BLaER1 treated with 17β-estradiol and CSF1 and Interleukin-3, amounts not matched to agents 10 nM and 100 nM (cell line): ENCODE data around the gene SLC66A1.
A peak's percentile ranks its signal among the peaks of the same experiment; 100 is the strongest.

Experiments used
- H3K27ac ChIP-seq, 11 experiments: shearing (Covaris generic); formaldehyde crosslinking; 2 replicates each; pipeline ENCODE4 v1.8.1; 2022
- H3K27me3 ChIP-seq, 11 experiments: shearing (Covaris generic); formaldehyde crosslinking; 2 replicates each; pipeline ENCODE4 v1.8.1; 2022
- H3K36me3 ChIP-seq, 11 experiments: shearing (Covaris generic); formaldehyde crosslinking; 2 replicates each; pipeline ENCODE4 v1.8.1; 2022
- H3K4me1 ChIP-seq, 10 experiments: shearing (Covaris generic); formaldehyde crosslinking; 2 replicates each; pipeline ENCODE4 v1.8.1; 2022
- H3K4me2 ChIP-seq, 11 experiments: shearing (Covaris generic); formaldehyde crosslinking; 2 replicates each; pipeline ENCODE4 v1.8.1; 2022
- H3K4me3 ChIP-seq, 10 experiments: shearing (Covaris generic); formaldehyde crosslinking; 2 replicates each; pipeline ENCODE4 v1.8.1; 2022
- H3K9ac ChIP-seq, 11 experiments: shearing (Covaris generic); formaldehyde crosslinking; 2 replicates each; pipeline ENCODE4 v1.8.1; 2022
- H3K9me3 ChIP-seq, 11 experiments: shearing (Covaris generic); formaldehyde crosslinking; replicated peaks in 1 of 11; 2 replicates each; pipeline ENCODE4 v1.8.1; 2022
- H4K20me1 ChIP-seq, 11 experiments: shearing (Covaris generic); formaldehyde crosslinking; 2 replicates each; pipeline ENCODE4 v1.8.1; 2022
- Cebpa-rat ChIP-seq, 11 experiments: shearing (Covaris generic); IDR thresholded peaks; 2 replicates each; pipeline ENCODE4 v1.8.1; 2022

Gene SLC66A1

GRCh38 chr1:19375631-19376400 is 63.7 kb downstream of the SLC66A1 start:
- Histone ChIP-seq H3K4me2 (peak overlapping the region; percentile 20 to 79 (median 62); a peak in 21 of 22 replicates), H3K27me3 (no peaks in the 10 kb centered on the region), H3K9ac (peak overlapping the region in 2 of 11 experiments; percentile 16 to 25; a peak in 3 of 22 replicates), H4K20me1 (peaks cover 0 to 100% (median 67%) of the 10 kb centered on the region in 11 experiments; a peak in 20 of 22 replicates), H3K36me3 (peaks cover 84 to 100% (median 97%) of the 10 kb centered on the region in 11 experiments), H3K9me3 (peaks cover 0 to 18% (median 14%) of the 10 kb centered on the region in 11 experiments; a peak in 14 of 22 replicates), H3K4me3 (no peak overlapping the region), H3K4me1 (peaks cover 32 to 46% (median 36%) of the 10 kb centered on the region in 10 experiments), H3K27ac (peak overlapping the region in 1 of 11 experiments; percentile 25; a peak in 1 of 22 replicates)
- TF ChIP-seq Cebpa-rat (IDR thresholded peaks at IDR 0.05), result no peak

GRCh38 chr1:19376428-19377372 is 64.6 kb downstream of the SLC66A1 start:
- H3K27ac ChIP-seq, result no peak overlapping the region
- peaks cover 78 to 100% (median 97%) of the 10 kb centered on the region in 11 experiments for H3K36me3 ChIP-seq

GRCh38 chr1:19377812-19378718 is 65.9 kb downstream of the SLC66A1 start:
- Histone ChIP-seq H3K9ac (no peak overlapping the region), H3K4me1 (peaks cover 24 to 50% (median 38%) of the 10 kb centered on the region in 10 experiments), H3K4me2 (no peak overlapping the region), H3K9me3 (peaks cover 0 to 18% (median 14%) of the 10 kb centered on the region in 11 experiments; a peak in 14 of 22 replicates), H4K20me1 (peaks cover 0 to 100% (median 67%) of the 10 kb centered on the region in 11 experiments; a peak in 20 of 22 replicates), H3K36me3 (peaks cover 77 to 100% (median 94%) of the 10 kb centered on the region in 11 experiments), H3K4me3 (no peak overlapping the region), H3K27ac (no peak overlapping the region), H3K27me3 (no peaks in the 10 kb centered on the region)
- no peak for TF ChIP-seq Cebpa-rat (IDR thresholded peaks at IDR 0.05)

More at GRCh38 chr1:19376428-19377372, 64.6 kb downstream of the SLC66A1 start:
- H3K9ac ChIP-seq, result no peak overlapping the region; a peak in 1 of 22 replicates
- H3K4me1 ChIP-seq, result peaks cover 26 to 39% (median 29%) of the 10 kb centered on the region in 10 experiments
- peak overlapping the region in 10 of 11 experiments; percentile 20 to 79 (median 64); a peak in 12 of 22 replicates for H3K4me2 ChIP-seq
- no peaks in the 10 kb centered on the region for H3K27me3 ChIP-seq
- peaks cover 0 to 18% (median 14%) of the 10 kb centered on the region in 11 experiments; a peak in 14 of 22 replicates for H3K9me3 ChIP-seq
- H4K20me1 ChIP-seq, result peaks cover 0 to 100% (median 64%) of the 10 kb centered on the region in 11 experiments; a peak in 20 of 22 replicates
- no peak overlapping the region for H3K4me3 ChIP-seq
- no peak for TF ChIP-seq Cebpa-rat (IDR thresholded peaks at IDR 0.05)
